ENCODE measurements around the gene FREM2.

The FREM2 gene

GRCh38 chr13:38753878-38754277 lies 67.0 kb downstream of the FREM2 start:
- ChIA-PET POLR2A (no interaction called here), CTCF (no interaction called here)
- Histone ChIP-seq H3K9me3 (ENCODE audit: control insufficient read depth, insufficient read depth, low read depth, low read length) (no peaks in the 10 kb centered on the region), H3K27ac (ENCODE audit: extremely low read depth, low read depth, low read length) (no peak overlapping the region), H3K4me1 (ENCODE audit: control insufficient read depth, insufficient read depth, low read length) (no peaks in the 10 kb centered on the region), H3K36me3 (ENCODE audit: control insufficient read depth in 2 of 2, insufficient read depth in 1 of 2, low read length in 2 of 2) (no peaks in the 10 kb centered on the region), H3K4me3 (ENCODE audit: low read depth, low read length) (no peak overlapping the region)
- TF ChIP-seq ZNF335 (tag by site-specific recombination; conservative IDR thresholded peaks at IDR 0.05) (no peak), ZNF121 (tag by site-specific recombination; IDR thresholded peaks at IDR 0.05) (no peak), MYNN (tag by site-specific recombination; IDR thresholded peaks at IDR 0.05; ENCODE audit: borderline replicate concordance) (no peak), ZEB2 (tag by site-specific recombination; IDR thresholded peaks at IDR 0.05) (no peak), ZNF518A (tag by site-specific recombination; conservative IDR thresholded peaks at IDR 0.05; ENCODE audit: low read depth) (no peak), PRDM2 (tag by site-specific recombination; IDR thresholded peaks at IDR 0.05; ENCODE audit: borderline replicate concordance) (no peak), ZBTB17 (tag by site-specific recombination; IDR thresholded peaks at IDR 0.05) (no peak), ZNF184 (tag by site-specific recombination; IDR thresholded peaks at IDR 0.05) (no peak), ZNF350 (tag by site-specific recombination; IDR thresholded peaks at IDR 0.05) (no peak), ZNF660 (tag by site-specific recombination; IDR thresholded peaks at IDR 0.05) (no peak), ZNF837 (tag by site-specific recombination; IDR thresholded peaks at IDR 0.05) (no peak), ZNF404 (tag by site-specific recombination; IDR thresholded peaks at IDR 0.05) (no peak), ZNF324 (tag by site-specific recombination; IDR thresholded peaks at IDR 0.05) (no peak)

GRCh38 chr13:38755793-38756192 lies 68.9 kb downstream of the FREM2 start:
- Histone ChIP-seq H3K9me3 (ENCODE audit: control insufficient read depth, insufficient read depth, low read depth, low read length) (no peaks in the 10 kb centered on the region), H3K4me1 (ENCODE audit: control insufficient read depth, insufficient read depth, low read length) (no peaks in the 10 kb centered on the region), H3K4me3 (ENCODE audit: low read depth, low read length) (no peak overlapping the region), H3K27ac (ENCODE audit: extremely low read depth, low read depth, low read length) (no peak overlapping the region), H3K36me3 (ENCODE audit: control insufficient read depth in 2 of 2, insufficient read depth in 1 of 2, low read length in 2 of 2) (no peaks in the 10 kb centered on the region)
- TF ChIP-seq ZBTB20 (tag by site-specific recombination; IDR thresholded peaks at IDR 0.05) (no peak), ZNF112 (tag by site-specific recombination; IDR thresholded peaks at IDR 0.05) (no peak), HOXC10 (CRISPR knock-in tag; IDR thresholded peaks at IDR 0.05) (no peak), ZNF777 (tag by site-specific recombination; IDR thresholded peaks at IDR 0.05; ENCODE audit: borderline replicate concordance) (no peak), ZNF558 (tag by site-specific recombination; IDR thresholded peaks at IDR 0.05) (no peak), ZSCAN5A (tag by site-specific recombination; IDR thresholded peaks at IDR 0.05) (no peak), ZNF391 (tag by site-specific recombination; IDR thresholded peaks at IDR 0.05; ENCODE audit: borderline replicate concordance, low read depth) (no peak)
- ChIA-PET POLR2A (no interaction called here), CTCF (interaction anchor here (0.7 kb wide), 1 partner anchor 86 kb away, joined by 4 read pairs; no protein-coding TSS in a partner anchor)
